Cardiac fibroblast (primary cell): ENCODE results near the gene TMEM273.

ENCODE experiments used
- DNase-seq, 2 donors: peaks; one replicate each; pipeline versions ENCODE4 v3.0.0 to v3.0.0-alpha.2; 2010; ENCODE audit warnings: low read depth in 2 of 2
- H3K4me3 ChIP-seq, 2 donors: replicated peaks in 1 of 2; 1 replicate in 1 of 2; 2 replicates in 1 of 2; pipeline ENCODE4 v1.5.1; 2011; ENCODE audit warnings: low read depth in 2 of 2, low read length in 2 of 2, mild to moderate bottlenecking in 2 of 2, moderate library complexity in 1 of 2
- TF ChIP-seq, protein P1 (sequence below): IDR thresholded peaks from one replicate; pipeline ENCODE4 v1.5.1; 2011; ENCODE audit warnings: low read depth, mild to moderate bottlenecking, low read length, inconsistent platforms

TMEM273 gene

GRCh38 chr10:49177391-49178355, 10.5 kb downstream of the TMEM273 start:
- no peak overlapping the region for H3K4me3 ChIP-seq
- peak; percentile 65 to 92 for DNase-seq
- TF ChIP-seq, protein P1, sequence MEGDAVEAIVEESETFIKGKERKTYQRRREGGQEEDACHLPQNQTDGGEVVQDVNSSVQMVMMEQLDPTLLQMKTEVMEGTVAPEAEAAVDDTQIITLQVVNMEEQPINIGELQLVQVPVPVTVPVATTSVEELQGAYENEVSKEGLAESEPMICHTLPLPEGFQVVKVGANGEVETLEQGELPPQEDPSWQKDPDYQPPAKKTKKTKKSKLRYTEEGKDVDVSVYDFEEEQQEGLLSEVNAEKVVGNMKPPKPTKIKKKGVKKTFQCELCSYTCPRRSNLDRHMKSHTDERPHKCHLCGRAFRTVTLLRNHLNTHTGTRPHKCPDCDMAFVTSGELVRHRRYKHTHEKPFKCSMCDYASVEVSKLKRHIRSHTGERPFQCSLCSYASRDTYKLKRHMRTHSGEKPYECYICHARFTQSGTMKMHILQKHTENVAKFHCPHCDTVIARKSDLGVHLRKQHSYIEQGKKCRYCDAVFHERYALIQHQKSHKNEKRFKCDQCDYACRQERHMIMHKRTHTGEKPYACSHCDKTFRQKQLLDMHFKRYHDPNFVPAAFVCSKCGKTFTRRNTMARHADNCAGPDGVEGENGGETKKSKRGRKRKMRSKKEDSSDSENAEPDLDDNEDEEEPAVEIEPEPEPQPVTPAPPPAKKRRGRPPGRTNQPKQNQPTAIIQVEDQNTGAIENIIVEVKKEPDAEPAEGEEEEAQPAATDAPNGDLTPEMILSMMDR = no peak

- TF ChIP-seq, protein P1 = peak; percentile 6
- H3K4me3 ChIP-seq = no peak overlapping the region
- DNase-seq = peak in 1 of 2 donors; percentile 22
Observed at GRCh38 chr10:49176310-49177268, 11.6 kb downstream of the TMEM273 start.

DNA sequence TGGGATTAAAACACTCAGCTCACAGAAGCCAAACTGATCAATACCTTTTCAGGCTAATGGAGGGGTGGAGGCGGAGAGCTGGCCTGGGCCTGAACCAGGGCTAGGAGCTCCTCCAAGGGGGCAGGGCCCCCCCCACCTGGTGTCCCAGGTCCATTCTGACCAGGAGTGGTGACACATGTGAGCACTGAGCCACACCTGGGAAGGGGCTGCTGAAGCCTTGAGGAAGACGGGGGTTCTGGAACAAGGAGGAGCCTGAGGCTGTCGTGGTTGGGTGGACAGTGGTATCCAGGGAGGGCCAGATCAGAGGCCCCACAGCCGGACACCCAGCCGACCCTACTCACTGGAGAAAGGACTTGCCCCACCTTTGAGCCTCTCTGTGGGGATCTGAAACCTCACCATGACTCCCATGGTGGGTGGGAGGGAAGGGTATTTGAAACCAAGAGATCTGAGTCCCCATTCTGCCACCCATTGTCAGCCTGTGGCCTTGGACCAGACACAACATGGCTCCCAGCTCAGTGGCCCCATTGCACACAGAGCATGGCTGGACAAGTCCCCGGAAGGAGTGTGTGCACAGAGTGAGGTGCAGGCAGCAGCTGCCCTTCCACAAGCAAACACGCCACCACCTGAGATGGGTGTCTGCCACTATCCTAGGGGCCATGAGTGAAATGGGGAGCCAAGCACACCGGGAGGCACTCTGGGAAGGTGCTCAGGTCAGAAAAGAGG, 12.4 kb downstream of the TMEM273 start:
- DNase-seq = no peak
- H3K4me3 ChIP-seq = no peak overlapping the region

GRCh38 chr10:49174926-49175500, 13.2 kb downstream of the TMEM273 start:
- no peak overlapping the region for H3K4me3 ChIP-seq
- TF ChIP-seq, protein P1 = no peak
- DNase-seq = no peak

More for the DNA sequence above, 12.4 kb downstream of the TMEM273 start:
- TF ChIP-seq, protein P1 = no peak

DNA sequence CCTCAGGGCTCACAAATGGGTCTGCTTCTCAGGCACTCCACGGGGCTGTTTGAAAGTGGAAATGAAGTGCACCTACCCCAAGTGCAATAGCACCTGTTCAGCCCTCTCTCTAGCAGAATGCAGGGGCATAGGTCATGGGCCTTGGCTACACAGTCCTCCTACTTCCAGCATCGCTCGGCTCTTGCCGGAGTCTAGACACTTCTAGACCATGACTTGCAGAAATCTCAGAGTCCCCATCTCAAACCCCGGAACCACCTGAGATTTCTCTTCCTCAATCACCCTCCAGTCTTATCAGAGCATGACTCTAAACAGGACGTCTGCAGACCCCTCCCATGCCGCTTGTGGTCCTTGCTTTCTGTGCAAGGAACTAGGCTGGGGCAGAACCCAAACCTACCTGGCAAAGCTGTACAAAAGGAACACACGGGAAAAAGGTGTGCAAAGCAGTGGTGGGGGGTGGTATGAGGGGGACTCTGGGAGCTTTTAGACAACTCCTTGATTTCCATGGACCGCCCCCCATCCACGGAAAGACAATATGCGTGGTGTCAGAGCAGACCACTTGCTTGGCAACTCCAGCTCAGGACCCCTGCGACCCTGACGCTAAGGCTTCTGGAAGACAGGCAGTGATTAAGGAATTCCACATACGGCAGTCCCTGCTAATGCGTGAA, 13.8 kb downstream of the TMEM273 start:
- no peak overlapping the region for H3K4me3 ChIP-seq
- no peak for DNase-seq
- TF ChIP-seq, protein P1 = no peak
